Stimulated activated CD4-positive, alpha-beta T cell treated with anti-CD3 and anti-CD28 coated beads, Interleukin-4, amount 100 ng/mL, for 1 hour (primary cell): Measurements from ENCODE around the gene SLC35F4.
"Not testable (repeated sequence)": the region's sequence is repeated elsewhere in the genome, so short reads cannot be mapped to it uniquely, and the experiment has no call there.

Experiments
- DNase-seq: peaks from one replicate; pipeline ENCODE4 v3.0.0-alpha.2; 2020

The SLC35F4 gene

GRCh38 chr14:57785058-57785457, 80.8 kb downstream of the SLC35F4 start:
- no peak for DNase-seq

DNA sequence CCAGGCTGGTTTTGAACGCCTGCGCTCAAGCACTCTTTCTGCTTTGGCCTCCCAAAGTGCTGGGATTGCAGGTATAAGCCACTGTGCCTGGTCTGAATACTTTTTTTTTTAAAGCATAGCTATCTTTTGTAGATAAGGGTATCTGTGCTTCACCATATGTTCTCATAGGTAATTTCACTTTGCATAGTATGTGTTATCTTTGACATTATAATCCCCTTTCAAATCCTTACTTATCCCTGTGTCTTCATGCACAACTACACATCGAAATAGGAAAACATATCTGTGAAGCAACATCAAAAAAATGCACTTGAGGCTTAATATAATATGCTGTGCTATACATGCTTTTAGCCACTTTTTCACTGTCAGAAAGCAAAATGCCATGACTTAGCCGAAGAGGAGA, 94.1 kb downstream of the SLC35F4 start:
- no peak for DNase-seq

DNA sequence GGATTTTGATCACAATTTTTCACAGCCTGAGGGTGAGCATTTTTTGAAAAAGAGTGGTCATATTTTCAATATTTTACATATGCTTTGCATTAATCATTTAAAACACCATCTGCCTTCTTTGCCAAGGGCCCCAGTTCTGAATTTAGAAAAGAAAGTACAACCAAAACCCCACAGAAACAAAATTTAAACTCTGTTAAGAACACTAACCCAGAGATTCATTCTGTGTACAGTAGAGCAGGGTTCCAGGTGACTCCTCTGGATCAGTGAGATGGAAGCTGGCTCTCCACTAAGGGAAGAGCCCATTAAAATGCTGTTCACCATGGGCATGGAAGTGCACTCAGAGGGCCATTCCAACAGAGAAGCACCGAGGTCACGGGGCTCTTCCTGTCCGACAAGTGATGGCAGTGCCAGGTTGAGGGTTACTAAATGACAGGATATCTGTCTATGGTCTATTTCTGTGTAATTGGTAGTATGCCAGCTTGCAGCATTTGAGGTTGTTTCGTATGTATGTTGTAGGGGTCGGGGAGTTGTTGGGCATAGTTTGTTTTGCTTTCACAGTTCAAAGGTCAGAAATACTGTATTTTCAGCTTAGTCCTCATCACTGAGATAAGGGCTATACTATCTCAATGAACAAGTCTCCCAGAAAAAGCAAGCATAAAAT, 95.9 kb downstream of the SLC35F4 start:
- no peak for DNase-seq

GRCh38 chr14:57761800-57762199, 104.1 kb downstream of the SLC35F4 start:
- DNase-seq: no peak

- DNase-seq: no peak
Measured at GRCh38 chr14:57760896-57761295, 105.0 kb downstream of the SLC35F4 start.

DNA sequence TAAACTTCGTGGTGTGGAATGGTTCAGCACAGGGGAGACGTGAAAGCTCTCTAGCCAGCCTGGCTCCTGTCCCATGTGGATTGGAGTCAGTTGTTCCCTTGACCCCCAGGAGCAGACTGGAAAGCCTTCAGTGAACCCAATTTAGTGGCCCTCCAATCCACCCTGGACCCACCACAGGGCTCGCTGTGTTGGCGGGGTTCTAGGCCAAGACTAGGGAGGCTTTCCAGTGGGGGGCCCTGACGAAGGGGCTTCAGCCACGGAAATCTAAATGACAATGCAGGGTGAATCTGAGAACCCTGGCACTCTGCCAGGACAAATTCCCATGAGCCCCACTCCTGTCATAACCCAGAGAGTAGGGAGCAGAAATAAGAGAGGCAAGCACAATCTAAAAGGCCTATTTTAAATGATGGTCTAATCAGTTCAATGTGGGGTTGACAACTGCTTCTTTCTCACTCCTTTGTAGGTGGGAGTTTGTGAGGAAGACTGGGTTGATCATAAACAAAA, 110.8 kb downstream of the SLC35F4 start:
- DNase-seq: no peak

DNA sequence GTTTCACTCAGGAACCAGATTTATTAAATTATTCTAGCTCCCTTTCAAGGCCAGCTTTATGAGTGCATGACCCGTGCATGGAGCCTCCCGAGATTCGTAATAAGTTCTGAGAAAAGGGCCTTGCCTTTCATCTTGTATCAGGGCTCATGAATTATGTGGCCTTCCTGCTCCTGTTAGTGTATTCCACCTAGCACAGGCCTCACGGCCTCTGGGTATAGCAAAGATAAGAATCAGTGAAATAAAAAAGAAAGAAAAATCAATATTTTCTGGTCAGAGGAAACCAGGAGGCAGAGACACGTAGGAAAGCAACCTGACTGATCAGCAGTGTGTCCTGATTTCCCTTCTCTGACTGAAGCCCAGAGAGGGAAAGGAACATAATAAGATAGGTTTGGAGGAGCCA, 111.4 kb downstream of the SLC35F4 start:
- no peak for DNase-seq

- DNase-seq: no peak
Measured at GRCh38 chr14:57753821-57754220, 112.1 kb downstream of the SLC35F4 start.

- DNase-seq: not testable (repeated sequence)
Measured at GRCh38 chr14:57752142-57752695, 113.7 kb downstream of the SLC35F4 start.

- DNase-seq: no peak
Measured at GRCh38 chr14:57751400-57751799, 114.5 kb downstream of the SLC35F4 start.

DNA sequence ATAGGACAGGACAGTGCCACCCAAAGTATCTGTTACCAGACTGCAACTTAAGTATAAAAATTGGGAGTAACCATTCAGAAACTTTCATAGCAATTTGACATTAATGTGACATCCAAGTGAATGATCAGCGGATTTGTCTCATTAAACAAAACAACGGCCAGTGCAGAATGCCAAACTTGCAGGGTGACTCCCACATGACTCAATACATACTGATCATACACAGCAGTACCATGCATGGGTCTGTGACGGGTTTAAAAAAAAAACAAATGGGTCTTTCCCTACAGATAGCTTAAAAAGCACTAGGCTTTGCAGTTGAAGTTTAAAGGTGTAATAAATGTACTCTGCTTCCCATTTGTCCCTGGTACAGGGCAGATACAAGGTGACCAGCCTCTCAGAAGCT, 116.6 kb downstream of the SLC35F4 start:
- DNase-seq: no peak

DNA sequence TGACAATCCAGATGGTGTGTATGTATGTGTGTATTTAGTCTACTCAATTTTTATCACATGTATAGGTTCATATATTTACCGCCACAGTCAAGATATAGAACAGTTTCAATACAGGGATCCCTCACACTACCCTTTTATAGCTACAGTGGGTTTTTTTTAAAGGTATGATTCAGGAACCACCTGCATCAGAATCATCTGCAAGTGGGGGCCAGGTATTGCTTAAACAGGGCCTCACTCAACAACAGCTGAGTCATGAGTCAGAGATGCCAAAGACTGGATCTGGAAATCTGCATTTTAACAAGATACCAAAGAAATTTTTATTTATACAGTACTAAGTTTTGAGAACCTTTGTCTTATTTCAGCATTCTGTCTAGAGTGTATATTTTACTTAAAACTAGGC, 117.6 kb downstream of the SLC35F4 start:
- no peak for DNase-seq

GRCh38 chr14:57747036-57747435, 118.9 kb downstream of the SLC35F4 start:
- no peak for DNase-seq

DNA sequence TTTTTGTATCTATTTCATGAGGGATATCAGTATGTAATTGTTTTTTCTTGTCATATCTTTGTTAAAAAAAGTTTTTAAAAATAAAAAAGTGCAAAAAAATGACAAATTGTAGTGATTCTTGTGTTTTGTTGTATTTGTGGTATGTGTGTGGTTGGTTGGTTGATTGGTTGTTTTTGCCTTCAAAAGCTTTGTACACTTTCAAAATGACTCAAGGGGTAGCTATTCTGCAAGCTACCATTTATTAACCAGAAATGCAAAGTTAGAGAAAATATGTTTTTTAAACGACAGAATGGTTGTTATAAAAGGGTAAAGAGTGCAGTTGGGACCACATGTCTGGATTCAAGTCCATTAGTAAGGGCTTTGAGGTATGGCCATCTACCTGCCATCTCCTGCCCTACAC, 119.3 kb downstream of the SLC35F4 start:
- DNase-seq: no peak

GRCh38 chr14:57739516-57739915, 126.4 kb downstream of the SLC35F4 start:
- no peak for DNase-seq

DNA sequence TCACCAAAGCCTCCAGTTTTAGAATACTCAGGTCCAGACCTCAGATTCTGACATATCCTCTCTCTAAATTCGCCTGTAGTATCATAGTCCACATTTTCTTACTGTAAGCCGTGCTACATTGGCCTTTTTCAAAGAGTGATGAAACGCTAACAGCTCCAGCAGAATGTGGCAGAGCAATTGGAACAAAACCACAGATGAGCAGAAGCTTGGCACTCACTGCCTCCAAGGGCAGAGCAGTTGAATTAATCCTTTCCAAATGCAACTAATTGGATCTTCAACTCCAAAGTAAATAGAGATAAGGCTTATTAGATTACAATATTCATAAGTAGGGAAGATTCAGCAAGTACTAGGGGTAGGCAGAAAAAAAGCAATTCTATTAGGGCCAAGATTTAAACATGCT, 128.3 kb downstream of the SLC35F4 start:
- DNase-seq: no peak

DNA sequence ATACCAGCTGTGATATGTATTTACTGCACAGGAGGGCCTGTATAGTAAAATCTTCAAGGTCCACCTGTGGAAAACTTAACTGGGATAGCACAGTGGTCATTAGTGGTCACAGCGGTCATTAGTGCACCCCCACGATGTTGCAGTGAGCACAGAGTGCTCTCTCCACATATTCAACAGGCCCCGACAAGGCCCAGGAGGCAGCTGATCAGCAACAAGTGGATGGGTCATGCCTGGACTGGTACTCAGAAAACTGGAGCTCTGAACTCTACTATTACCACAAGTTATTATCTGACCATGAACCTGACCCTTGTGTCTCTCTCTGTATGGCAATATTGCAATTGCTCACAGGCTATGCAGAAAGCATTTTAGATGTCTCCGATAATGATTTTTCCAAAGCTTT, 129.5 kb downstream of the SLC35F4 start:
- DNase-seq: no peak

DNA sequence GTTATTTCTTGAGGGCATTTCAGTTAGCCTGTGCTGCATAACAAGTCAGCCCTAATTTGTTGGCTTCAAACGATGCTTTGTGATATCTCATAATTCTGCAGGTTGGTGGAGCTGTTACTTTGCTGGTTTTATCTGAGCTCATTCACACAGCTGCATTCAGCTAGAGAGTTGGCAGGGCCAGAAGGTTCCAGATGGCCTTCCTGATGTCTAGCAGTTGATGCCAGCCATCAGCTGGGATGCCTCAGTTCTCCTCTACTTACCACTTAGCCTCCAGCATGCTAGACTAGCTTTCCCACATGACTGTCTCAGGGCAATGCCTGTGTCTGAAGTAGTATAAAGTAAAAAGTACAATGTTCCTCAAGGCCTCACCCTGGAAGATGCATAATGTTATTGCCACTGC, 130.6 kb downstream of the SLC35F4 start:
- no peak for DNase-seq

DNA sequence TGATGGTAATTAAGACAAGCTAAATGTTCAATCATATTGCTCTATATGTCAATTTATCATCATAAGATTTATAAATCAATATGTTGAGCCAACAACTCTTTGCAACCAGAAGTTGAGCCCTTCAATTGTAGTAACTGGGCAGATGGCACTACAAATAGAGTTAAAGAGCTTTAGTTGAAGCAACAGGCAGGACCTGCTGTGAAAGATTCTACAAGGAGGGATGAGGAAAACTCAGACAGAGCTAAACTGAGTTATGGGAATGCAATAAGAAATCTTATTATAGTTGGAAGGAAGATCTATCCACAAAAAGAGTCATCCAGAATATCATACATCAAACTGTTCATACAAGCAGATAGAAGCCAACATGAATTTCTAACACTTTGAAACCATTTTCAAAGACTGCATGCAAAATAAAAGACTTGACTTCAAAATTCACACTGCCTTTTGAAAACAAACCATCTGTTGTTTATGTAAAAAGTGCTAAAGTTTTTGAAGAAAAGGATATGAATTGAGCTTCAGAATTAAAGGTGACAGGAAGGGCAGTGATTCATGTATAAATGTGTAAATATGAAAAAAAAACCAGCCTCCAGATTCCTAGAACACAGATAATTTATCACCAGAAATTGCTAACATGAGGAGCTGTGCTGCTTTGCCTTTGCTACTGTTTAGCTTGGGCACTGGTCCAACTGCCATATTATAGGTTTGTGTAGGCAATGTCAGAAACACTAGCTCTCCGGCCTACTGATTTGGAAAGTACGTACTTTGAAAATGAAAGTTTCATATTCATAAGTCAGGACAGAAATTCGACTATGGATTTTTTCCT, 133.2 kb downstream of the SLC35F4 start:
- no peak for DNase-seq

DNA sequence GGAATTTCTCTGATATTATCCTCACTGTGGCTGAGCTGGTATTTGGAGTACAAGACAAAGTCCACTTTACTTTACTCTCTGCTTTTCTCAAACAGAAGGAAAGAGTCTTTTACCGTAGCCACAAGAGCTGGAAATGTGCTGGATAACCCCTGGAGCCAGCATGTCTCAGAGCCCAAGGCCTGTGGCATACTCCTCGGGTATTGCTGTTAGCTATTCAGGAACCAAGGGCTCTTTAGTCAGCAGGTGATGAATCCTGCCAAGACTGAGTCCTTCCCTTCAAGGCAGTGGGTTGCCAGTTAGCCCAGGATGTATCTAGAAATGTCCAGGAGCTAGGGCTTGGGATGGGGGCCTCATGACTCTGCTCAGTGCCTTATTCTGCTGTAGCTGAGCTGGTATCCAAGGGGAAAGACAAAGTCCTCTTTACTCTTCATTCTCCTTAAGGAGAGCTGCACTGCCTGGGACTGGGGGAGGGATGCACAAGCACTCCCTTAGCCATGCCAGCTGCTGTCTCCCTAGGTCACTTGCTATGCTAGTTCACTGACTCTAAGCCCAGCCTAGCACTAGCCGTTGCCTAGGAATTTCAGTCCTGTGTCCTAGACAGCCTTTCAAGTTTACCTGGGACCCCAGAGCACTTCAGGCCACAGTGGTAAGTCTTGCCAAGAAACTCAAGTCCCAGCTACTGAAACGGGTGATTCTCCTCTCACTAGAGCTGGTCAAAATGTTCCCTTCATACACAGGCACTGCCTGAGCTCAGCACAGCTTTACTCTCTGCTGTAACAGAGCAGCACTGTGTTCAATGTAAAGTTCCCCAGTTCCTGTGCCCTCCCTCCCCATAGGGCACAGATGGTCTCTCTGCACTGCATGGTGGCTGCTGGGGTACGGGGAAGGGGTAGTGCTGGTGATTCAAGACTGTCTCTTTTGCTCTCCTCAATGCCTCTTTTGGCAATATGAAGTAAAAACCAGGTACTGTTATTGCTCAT, 136.4 kb downstream of the SLC35F4 start:
- DNase-seq: no peak

GRCh38 chr14:57725399-57726077, 140.4 kb downstream of the SLC35F4 start:
- DNase-seq: no peak

DNA sequence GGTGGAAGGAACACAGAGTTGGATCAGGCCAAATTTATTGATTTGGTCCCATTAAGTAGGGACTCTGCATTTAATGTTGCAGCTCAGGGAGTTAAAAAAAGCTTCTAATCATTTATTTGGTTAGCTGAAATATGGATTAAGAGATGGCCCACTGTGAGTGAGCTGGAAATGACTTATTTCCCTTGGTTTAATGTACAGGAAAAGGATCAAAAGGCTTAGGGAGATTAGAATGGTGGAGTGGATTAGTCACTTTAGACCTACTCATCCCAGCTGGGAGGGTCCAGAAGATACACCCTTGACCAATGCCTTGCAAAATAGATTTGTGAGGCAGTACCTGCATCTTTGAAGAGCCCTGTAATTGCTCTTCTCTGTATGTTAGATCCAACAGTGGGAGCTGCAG, 143.8 kb downstream of the SLC35F4 start:
- not testable (repeated sequence) for DNase-seq
